K562 (cell line): ENCODE data around the gene HRH1. TPM values are rescaled to one million over a fixed set of nuclear protein-coding genes. Genes with fewer than 3 reads are reported as not detected.
A peak's percentile ranks its signal among the peaks of the same experiment; 100 is the strongest.

Experiments used
- CTCF ChIP-seq, 3 experiments: IDR thresholded peaks in 2 of 3; conservative IDR thresholded peaks in 1 of 3; 2 replicates each; pipeline ENCODE4 v1.5.1; 2011 to 2012; ENCODE audit warnings: low read length in 3 of 3, mild to moderate bottlenecking in 3 of 3, control low read depth in 2 of 3, improper control_type of control experiment in 1 of 3, inconsistent platforms in 1 of 3, low read depth in 1 of 3, mixed read lengths in 1 of 3, moderate library complexity in 1 of 3; ENCODE audit not compliant: insufficient read depth in 2 of 3
- FOSL1 ChIP-seq: fragments of 200-800 bp; sonication (Bioruptor generic); conservative IDR thresholded peaks from 2 replicates; pipeline ENCODE4 v1.6.1; 2016; ENCODE audit warnings: missing genetic modification characterization, missing compliant biosample characterization
- FOXA3 ChIP-seq, 2 experiments: fragments of 450-650 bp in 1 of 2; sonication (generic) in 1 of 2; formaldehyde crosslinking; IDR thresholded peaks in 1 of 2; conservative IDR thresholded peaks in 1 of 2; 2 replicates each; pipeline versions ENCODE4 v1.4.0 to v1.8.0; 2020 to 2022; ENCODE audit warnings: mild to moderate bottlenecking in 2 of 2, missing genetic modification reagents in 1 of 2
- GATAD2A ChIP-seq: fragments of 450-650 bp; IDR thresholded peaks from 2 replicates; pipeline ENCODE4 v1.6.1; 2017
- HDAC3 ChIP-seq: fragments of 450-650 bp; IDR thresholded peaks from 2 replicates; pipeline ENCODE4 v1.6.1; 2018; ENCODE audit warnings: borderline replicate concordance, mild to moderate bottlenecking, moderate library complexity; ENCODE audit not compliant: partially characterized antibody
- KDM1A ChIP-seq, 2 experiments: fragments of 450-650 bp; IDR thresholded peaks; 2 replicates each; pipeline ENCODE4 v1.6.1; 2016; ENCODE audit warnings: mild to moderate bottlenecking in 2 of 2
- MNT ChIP-seq, 2 experiments: fragments of 450-650 bp; conservative IDR thresholded peaks; 2 replicates each; pipeline ENCODE4 v1.6.1; 2017; ENCODE audit warnings: mild to moderate bottlenecking in 2 of 2, moderate library complexity in 2 of 2
- RBM25 ChIP-seq: fragments of 200-400 bp; formaldehyde crosslinking; IDR thresholded peaks from 2 replicates; pipeline ENCODE4 v1.6.1; 2018; ENCODE audit warnings: low read length, low read depth, moderate library complexity; ENCODE audit not compliant: severe bottlenecking
- TAF7 ChIP-seq: fragments of 450-650 bp; IDR thresholded peaks from 2 replicates; pipeline ENCODE4 v1.6.1; 2016; ENCODE audit warnings: missing genetic modification characterization, missing compliant biosample characterization
- ZBTB33 ChIP-seq: sonication (generic); formaldehyde crosslinking; IDR thresholded peaks from 2 replicates; pipeline ENCODE4 v1.8.1; 2023; ENCODE audit warnings: mild to moderate bottlenecking, missing genetic modification reagents
- ZC3H8 ChIP-seq: fragments of 450-650 bp; IDR thresholded peaks from 2 replicates; pipeline ENCODE4 v1.6.1; 2017
- ZNF318 ChIP-seq, 2 experiments: fragments of 450-650 bp; IDR thresholded peaks; 2 replicates each; pipeline ENCODE4 v1.6.1; 2016; ENCODE audit warnings: mild to moderate bottlenecking in 2 of 2, borderline replicate concordance in 1 of 2, low read depth in 1 of 2, moderate library complexity in 1 of 2
- ZNF384 ChIP-seq: IDR thresholded peaks from 2 replicates; pipeline ENCODE4 v1.6.1; 2012; ENCODE audit warnings: low read depth, low read length, improper control_type of control experiment
- ZNF445 ChIP-seq: fragments of 250-450 bp; sonication (Bioruptor Pico); IDR thresholded peaks from 2 replicates; pipeline ENCODE4 v1.4.0; 2020; ENCODE audit warnings: low read depth, mild to moderate bottlenecking, moderate library complexity
- polyA plus RNA-seq, 8 experiments: library from polyadenylated mRNA; depleted of rRNA in 4 of 8; stranded (reverse) in 5 of 8; unstranded in 3 of 8; fragments of >200 nt; fragmentation: Nextera tagmentation in 2 of 8; fragmentation: Illumina TruSeq in 1 of 8; extraction: Ambion mirVana in 2 of 8; extraction: Trizol in 1 of 8; gene quantifications; 2 replicates each; pipeline versions ENCODE4 v1.2.1 to v1.2.3, GENCODE V29; 2011 to 2014; ENCODE audit warnings: inconsistent platforms in 1 of 8, missing spikeins in 1 of 8
- total RNA-seq, 7 experiments: library from RNA; depleted of rRNA in 6 of 7; stranded (reverse); fragments of >200 nt in 6 of 7; fragmentation: Illumina TruSeq in 2 of 7; extraction: Trizol in 2 of 7; gene quantifications; 2 replicates each; pipeline versions ENCODE4 v1.2.1 to v1.2.3, GENCODE V29; 2011 to 2021; ENCODE audit warnings: low replicate concordance in 1 of 7

Gene HRH1
- total and polyA plus RNA-seq, 9 of the 15 experiments (the other 6 are each of a cell fraction or from before 2014, with no cell fraction given): 0.03 to 0.15 (median 0.06) TPM; not detected in 1

- no peak for TF ChIP-seq ZNF445 (CRISPR knock-in tag)
- TF ChIP-seq MNT (conservative IDR thresholded peaks at IDR 0.05): no peak
- peak; percentile 98 for TF ChIP-seq FOSL1 (tag)
- no peak for TF ChIP-seq ZBTB33
- no peak for TF ChIP-seq ZNF318 (IDR thresholded peaks at IDR 0.05; ENCODE audit: borderline replicate concordance in 1 of 2, low read depth in 1 of 2)
- peak; percentile 51 for TF ChIP-seq RBM25
- no peak for TF ChIP-seq GATAD2A
- TF ChIP-seq KDM1A (IDR thresholded peaks at IDR 0.05): peak in 1 of 2 experiments; percentile 57; a peak in 2 of 4 replicates
- no peak for TF ChIP-seq ZC3H8
- TF ChIP-seq TAF7 (tag): no peak
- no peak for TF ChIP-seq FOXA3 (CRISPR knock-in tag; conservative IDR thresholded peaks at IDR 0.05 in 1 of 2, IDR thresholded peaks at IDR 0.05 in 1 of 2)
- TF ChIP-seq HDAC3: no peak
- TF ChIP-seq ZNF384: no peak
- no peak for TF ChIP-seq CTCF (IDR thresholded peaks at IDR 0.05 in 2 of 3, conservative IDR thresholded peaks at IDR 0.05 in 1 of 3; ENCODE audit: insufficient read depth in 2 of 3, low read depth in 1 of 3, low read length in 3 of 3)
These were observed 84.6 kb downstream of the HRH1 start (continued) for GRCh38 chr3:11238880-11239279.
